Measurements from ENCODE around the gene HSPA5. TPM values are rescaled to one million over a fixed set of nuclear protein-coding genes. Genes with fewer than 3 reads are reported as not detected.
A peak's percentile ranks its signal among the peaks of the same experiment; 100 is the strongest.
"Not testable (repeated sequence)": the region's sequence is repeated elsewhere in the genome, so short reads cannot be mapped to it uniquely, and the experiment has no call there.

The HSPA5 gene
- total RNA-seq, 4 donors from 2014 or later: 78.5 to 254 (median 168) TPM

DNA sequence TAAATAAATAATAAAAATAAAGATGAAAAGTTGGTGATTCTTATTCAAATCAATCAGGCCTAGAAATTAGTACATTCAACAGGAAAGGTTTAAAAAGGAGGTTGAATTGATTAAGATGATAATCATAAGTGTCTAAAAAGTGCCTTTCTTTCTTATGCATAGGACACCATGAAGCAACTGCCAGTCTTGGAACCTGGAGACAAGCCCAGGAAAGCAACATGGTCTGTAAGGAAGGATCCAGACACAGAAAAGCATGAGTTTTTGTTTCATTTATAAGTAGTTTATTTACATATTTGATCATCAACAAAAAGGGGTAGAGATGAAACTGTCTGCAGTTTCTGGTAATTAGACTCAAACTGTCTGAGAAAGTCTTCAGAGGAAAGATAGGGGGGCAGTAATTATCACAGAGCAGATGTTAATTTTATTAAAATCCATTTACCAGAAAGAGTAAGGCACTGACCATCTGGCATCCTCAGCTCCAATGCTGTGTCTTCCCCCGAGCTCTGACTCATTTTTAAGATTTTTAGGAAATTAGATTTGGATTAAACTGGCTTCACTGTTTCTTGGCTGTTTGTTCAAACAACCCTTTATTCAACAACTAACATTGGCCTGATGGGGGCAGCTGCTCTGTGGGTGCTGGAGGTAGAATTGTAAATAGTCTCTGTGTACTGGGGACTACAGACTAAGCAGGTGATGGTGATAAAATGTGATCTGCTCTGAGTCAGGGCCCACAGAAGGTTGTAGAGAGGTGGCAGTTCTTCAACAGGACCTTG lies 38.1 kb downstream of the HSPA5 start:
- TF ChIP-seq, protein P1, sequence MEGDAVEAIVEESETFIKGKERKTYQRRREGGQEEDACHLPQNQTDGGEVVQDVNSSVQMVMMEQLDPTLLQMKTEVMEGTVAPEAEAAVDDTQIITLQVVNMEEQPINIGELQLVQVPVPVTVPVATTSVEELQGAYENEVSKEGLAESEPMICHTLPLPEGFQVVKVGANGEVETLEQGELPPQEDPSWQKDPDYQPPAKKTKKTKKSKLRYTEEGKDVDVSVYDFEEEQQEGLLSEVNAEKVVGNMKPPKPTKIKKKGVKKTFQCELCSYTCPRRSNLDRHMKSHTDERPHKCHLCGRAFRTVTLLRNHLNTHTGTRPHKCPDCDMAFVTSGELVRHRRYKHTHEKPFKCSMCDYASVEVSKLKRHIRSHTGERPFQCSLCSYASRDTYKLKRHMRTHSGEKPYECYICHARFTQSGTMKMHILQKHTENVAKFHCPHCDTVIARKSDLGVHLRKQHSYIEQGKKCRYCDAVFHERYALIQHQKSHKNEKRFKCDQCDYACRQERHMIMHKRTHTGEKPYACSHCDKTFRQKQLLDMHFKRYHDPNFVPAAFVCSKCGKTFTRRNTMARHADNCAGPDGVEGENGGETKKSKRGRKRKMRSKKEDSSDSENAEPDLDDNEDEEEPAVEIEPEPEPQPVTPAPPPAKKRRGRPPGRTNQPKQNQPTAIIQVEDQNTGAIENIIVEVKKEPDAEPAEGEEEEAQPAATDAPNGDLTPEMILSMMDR (IDR thresholded peaks at IDR 0.05): no peak
- ATAC-seq (ENCODE audit: low FRiP score) (no peak), DNase-seq (ENCODE audit: low spot score) (no peak)

DNA sequence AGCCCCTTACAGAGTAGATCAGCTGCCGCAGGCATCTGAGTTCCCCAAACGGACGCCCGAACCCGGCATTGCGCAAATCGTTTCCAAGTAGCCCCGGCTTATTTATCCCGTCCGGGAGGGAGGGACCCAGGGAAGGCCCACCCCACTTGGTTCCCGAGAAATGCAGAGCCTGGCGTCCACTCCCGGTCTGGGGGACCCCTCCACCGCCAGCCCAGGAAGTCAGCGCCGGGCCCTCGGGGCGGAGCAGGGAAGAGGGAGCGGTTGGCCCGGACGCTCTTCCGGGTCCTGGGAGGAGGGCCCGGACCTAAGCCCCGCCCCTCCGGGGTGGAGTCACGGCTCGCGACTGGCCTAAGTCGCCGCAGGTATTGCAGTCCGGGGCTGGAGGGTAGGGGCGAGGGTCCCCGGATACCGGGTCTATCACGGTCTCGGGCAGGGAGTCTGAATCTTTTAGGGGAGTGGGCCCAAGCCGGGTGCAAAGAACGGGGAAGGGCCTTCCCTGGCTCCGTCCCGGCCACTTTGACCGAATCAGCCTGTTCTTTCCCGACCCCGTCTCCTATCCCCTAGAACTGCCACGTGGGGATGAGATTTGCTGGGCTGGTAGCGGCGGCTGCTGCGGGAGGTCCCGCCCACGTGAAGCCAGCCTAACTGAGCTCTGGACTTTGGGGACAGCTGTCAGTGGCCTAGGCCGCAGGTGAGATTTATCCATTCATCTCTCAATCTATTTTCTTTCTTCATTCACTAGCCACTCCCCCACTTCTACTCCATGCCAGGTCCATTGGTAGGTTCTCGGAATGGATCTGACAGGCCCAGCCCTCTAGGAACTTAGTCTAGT lies 40.7 kb downstream of the HSPA5 start, which contains the start of gene RABEPK:
RABEPK (plus strand) TSS at position 327 of the 832 bp plus-strand sequence. CDS start 2,472 bp downstream, outside the sequence.
- TF ChIP-seq, protein P1 (IDR thresholded peaks at IDR 0.05): no peak
- DNase-seq (ENCODE audit: low spot score) (peak; percentile 72), ATAC-seq (ENCODE audit: low FRiP score) (peak; percentile 96)

DNA sequence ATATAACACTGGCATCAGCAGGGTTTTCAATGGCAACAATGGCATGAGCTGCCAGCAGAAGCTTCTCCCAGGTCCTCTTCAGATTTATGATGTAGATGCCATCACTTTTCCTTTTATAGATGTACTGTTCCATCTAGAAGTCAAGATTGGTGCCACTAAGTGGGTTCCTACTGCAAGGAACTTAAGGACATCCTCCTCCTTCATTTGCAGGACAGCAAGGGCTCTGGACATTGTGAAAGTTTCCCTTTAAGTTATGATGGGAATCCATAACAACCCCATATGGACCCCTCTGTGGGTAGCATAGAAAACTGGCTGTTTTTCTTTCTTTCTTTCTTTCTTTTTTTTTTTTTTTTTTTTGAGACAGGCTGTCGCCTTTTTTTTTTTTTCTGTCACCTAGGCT lies 45.6 kb downstream of the HSPA5 start:
- not testable (repeated sequence) for DNase-seq (ENCODE audit: low spot score); ATAC-seq (ENCODE audit: low FRiP score)

DNA sequence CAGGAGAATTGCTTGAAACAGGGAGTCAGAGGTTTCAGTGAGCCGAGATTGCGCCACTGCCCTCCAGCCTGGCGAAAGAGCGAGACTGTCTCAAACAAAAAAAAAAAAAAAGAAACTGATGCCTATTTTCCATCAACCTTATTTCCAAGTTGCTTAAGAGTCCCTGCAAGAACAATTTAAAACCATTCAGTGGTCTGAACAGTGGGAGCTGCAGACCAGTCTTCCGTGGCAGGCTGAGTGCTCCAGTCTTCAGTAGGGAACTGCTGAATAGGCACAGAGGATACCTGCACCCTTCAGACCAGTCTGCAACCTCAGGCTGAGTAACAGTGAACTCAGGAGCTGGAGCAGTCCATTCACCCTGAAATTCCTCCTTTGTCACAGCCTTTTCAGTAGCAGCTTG lies 46.7 kb downstream of the HSPA5 start:
- DNase-seq (ENCODE audit: low spot score); ATAC-seq (ENCODE audit: low FRiP score): not testable (repeated sequence)

DNA sequence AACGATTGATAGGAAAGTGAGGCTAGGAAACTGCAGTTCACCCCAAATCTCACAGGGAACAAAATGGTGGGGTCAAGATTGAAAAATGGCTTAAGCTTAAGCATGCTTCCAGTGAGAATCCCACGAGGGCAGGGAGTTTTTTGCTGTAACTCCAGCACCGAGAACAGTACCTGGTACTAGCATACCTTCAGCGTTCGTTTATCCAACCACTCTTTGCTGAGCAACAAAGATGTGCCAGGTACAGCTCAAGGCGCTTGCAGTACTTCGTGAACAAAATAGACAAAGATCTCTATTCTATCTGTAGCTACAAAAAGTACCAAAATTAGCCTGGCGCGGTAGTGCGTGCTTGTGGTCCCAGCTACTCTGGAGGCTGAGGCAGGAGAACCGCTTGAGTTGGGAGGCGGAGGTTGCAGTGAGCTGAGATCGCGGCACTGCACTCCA lies 50.8 kb downstream of the HSPA5 start:
- DNase-seq (ENCODE audit: low spot score) (no peak), ATAC-seq (ENCODE audit: low FRiP score) (no peak)
- TF ChIP-seq, protein P1 (IDR thresholded peaks at IDR 0.05): no peak

DNA sequence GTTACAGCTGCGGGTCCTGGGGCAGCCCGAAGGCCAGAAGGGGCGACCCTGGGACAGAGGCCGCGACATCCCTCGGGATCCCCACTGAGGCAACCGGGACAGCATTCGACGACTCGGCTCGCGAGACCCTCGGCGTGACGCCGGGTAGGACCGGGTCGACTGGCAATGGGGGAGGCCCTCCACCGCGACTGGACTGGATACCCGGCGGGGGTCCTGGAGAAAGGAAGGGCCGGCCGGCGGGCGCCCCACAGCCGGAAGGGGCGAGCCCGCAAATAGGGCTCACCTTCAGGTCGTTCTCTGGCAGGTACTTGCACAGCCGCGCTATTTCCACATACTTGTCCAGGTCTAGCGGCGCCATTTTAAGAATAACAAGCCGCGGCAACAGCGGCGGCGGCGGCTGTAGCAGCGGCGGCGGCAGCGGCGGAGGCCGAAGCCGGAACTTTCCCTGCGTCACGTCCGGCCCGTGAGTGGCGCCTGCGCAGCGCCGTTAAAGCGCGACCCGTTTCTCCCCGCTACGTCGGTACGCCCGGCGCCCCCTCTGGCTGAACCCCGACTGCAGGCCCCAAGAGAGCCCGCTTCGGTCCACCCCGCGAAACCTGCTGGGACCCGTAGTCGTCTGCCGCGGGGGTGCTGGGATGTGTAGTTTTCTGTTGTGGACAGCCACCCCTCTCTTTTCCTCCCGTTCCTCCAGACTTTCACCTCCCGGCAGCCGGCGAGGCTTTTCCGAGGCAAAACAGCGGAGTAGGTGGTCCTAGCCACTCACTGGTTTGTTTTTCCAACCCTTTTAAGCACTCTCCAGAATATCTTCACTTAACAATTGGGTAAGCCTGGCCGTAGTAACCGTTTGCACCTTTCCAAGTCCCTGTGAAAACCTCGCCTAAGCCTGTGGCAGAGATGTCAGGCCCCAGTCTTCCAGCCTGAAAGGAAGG lies 51.5 kb downstream of the HSPA5 start, which contains the start of gene PPP6C:
PPP6C (minus strand) TSS at position 443 of the 929 bp plus-strand sequence; CDS start at position 358, 85 bp downstream.
- DNase-seq (ENCODE audit: low spot score): peak; percentile 82
- TF ChIP-seq, protein P1 (IDR thresholded peaks at IDR 0.05): peak in 1 of 3 donors; percentile 10
- peak; percentile 99 for ATAC-seq (ENCODE audit: low FRiP score)

DNA sequence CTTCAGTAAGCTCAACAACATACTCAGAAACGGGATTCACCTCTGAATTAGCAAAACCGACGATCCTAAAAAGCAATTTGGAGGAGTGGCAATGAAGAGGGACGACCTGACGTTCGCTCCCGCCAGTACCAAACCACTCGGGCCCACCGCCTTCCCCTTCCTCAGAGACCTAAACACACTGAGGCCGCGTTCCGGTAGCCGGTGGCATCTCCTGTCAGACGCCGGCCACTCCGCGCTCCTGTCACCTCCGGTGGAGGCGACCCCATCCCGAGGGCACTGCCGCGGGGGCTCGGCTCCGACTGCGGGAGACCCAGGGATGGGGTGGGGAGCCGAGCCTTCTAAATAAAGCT lies 52.2 kb downstream of the HSPA5 start:
- TF ChIP-seq, protein P1 (IDR thresholded peaks at IDR 0.05): no peak
- no peak for ATAC-seq (ENCODE audit: low FRiP score)
- DNase-seq (ENCODE audit: low spot score): peak; percentile 24

Small RNAs within 50 kb of the gene (small RNA-seq; reads per million reads assigned to genes)
- gene AL354710.1: not detected

Other genes starting within 250 kb of the HSPA5 start
- 1 to 10 TPM; 4.0 to 9.1 (median 6.6) TPM for gene SCAI, start 97.8 kb downstream of the HSPA5 start, total RNA-seq
- 10 to 100 TPM; 32.6 to 43.2 (median 36.4) TPM for gene PPP6C, start 51.5 kb downstream of the HSPA5 start, total RNA-seq
- 10 to 100 TPM; 12.6 to 19.9 (median 13.4) TPM for gene RABEPK, start 40.8 kb downstream of the HSPA5 start, total RNA-seq
- 100 to 1,000 TPM in 1 of 4 donors, 10 to 100 TPM in 3; 44.0 to 124 (median 67.9) TPM for gene GAPVD1, start 20.5 kb upstream of the HSPA5 start, total RNA-seq

Data from omental fat pad (tissue), 4 donors.